ENCODE measurements around the gene ARMH3. TPM values are rescaled to one million over a fixed set of nuclear protein-coding genes. Genes with fewer than 3 reads are reported as not detected.

The ARMH3 gene
- total RNA-seq, 2 experiments from 2014 or later = 22.8 to 23.9 TPM

- peaks cover 7% of the 10 kb centered on the region for H3K9me3 Mint-ChIP-seq
- H3K27me3 Mint-ChIP-seq = no peaks in the 10 kb centered on the region
- POLR2A ChIA-PET = no interaction called here
- no peak overlapping the region for H3K27ac Mint-ChIP-seq
- DNase-seq = no peak
- no peak overlapping the region for H3K4me3 Mint-ChIP-seq
- CTCF ChIA-PET = no interaction called here
- H3K36me3 Mint-ChIP-seq (ENCODE audit: low read depth) = peaks cover 64% of the 10 kb centered on the region
- H3K4me1 Mint-ChIP-seq = no peaks in the 10 kb centered on the region
Observed at GRCh38 chr10:101950213-101950612, 105.8 kb downstream of the ARMH3 start.

GRCh38 chr10:101941871-101942270, 114.1 kb downstream of the ARMH3 start:
- Mint-ChIP-seq H3K27me3 (no peaks in the 10 kb centered on the region), H3K4me1 (no peaks in the 10 kb centered on the region), H3K27ac (no peak overlapping the region), H3K9me3 (no peaks in the 10 kb centered on the region), H3K4me3 (no peak overlapping the region), H3K36me3 (ENCODE audit: low read depth) (peaks cover 37% of the 10 kb centered on the region)
- ChIA-PET CTCF (interaction anchor here (0.9 to 1.7 kb wide), 5 partner anchors 52 to 106 kb away, joined by 3 to 6 read pairs (median 4); no protein-coding TSS in a partner anchor), POLR2A (interaction anchor here (1.5 kb wide), 1 partner anchor 18 kb away, joined by 3 read pairs; no protein-coding TSS in a partner anchor)
- no peak for DNase-seq

GRCh38 chr10:101940916-101941315, 115.1 kb downstream of the ARMH3 start:
- ChIA-PET CTCF (interaction anchor here (0.9 to 1.7 kb wide), 3 partner anchors 51 to 69 kb away, joined by 3 to 5 read pairs (median 4); no protein-coding TSS in a partner anchor), POLR2A (interaction anchor here (1.5 kb wide), 1 partner anchor 17 kb away, joined by 3 read pairs; no protein-coding TSS in a partner anchor)
- no peaks in the 10 kb centered on the region for H3K27me3 Mint-ChIP-seq
- H3K4me3 Mint-ChIP-seq = no peak overlapping the region
- DNase-seq = no peak
- no peak overlapping the region for H3K27ac Mint-ChIP-seq
- no peaks in the 10 kb centered on the region for H3K9me3 Mint-ChIP-seq
- no peaks in the 10 kb centered on the region for H3K4me1 Mint-ChIP-seq
- peaks cover 30% of the 10 kb centered on the region for H3K36me3 Mint-ChIP-seq (ENCODE audit: low read depth)

- ChIA-PET POLR2A (no interaction called here), CTCF (no interaction called here)
- H3K4me3 Mint-ChIP-seq = no peak overlapping the region
- H3K36me3 Mint-ChIP-seq (ENCODE audit: low read depth) = peaks cover 30% of the 10 kb centered on the region
- no peak overlapping the region for H3K27ac Mint-ChIP-seq
- no peaks in the 10 kb centered on the region for H3K4me1 Mint-ChIP-seq
- no peak for DNase-seq
- H3K27me3 Mint-ChIP-seq = no peaks in the 10 kb centered on the region
- no peaks in the 10 kb centered on the region for H3K9me3 Mint-ChIP-seq
Observed at GRCh38 chr10:101939729-101940128, 116.2 kb downstream of the ARMH3 start.

GRCh38 chr10:101939008-101939648, 116.8 kb downstream of the ARMH3 start:
- no peak overlapping the region for H3K4me3 Mint-ChIP-seq
- CTCF ChIA-PET = no interaction called here
- peaks cover 30% of the 10 kb centered on the region for H3K36me3 Mint-ChIP-seq (ENCODE audit: low read depth)
- H3K9me3 Mint-ChIP-seq = no peaks in the 10 kb centered on the region
- DNase-seq = no peak
- no peaks in the 10 kb centered on the region for H3K27me3 Mint-ChIP-seq
- no peak overlapping the region for H3K27ac Mint-ChIP-seq
- H3K4me1 Mint-ChIP-seq = no peaks in the 10 kb centered on the region
- POLR2A ChIA-PET = no interaction called here

- no peak for DNase-seq
- H3K36me3 Mint-ChIP-seq (ENCODE audit: low read depth) = peaks cover 29% of the 10 kb centered on the region
- no peaks in the 10 kb centered on the region for H3K27me3 Mint-ChIP-seq
- H3K27ac Mint-ChIP-seq = no peak overlapping the region
- no peak overlapping the region for H3K4me3 Mint-ChIP-seq
- ChIA-PET CTCF (no interaction called here), POLR2A (no interaction called here)
- no peaks in the 10 kb centered on the region for H3K4me1 Mint-ChIP-seq
- H3K9me3 Mint-ChIP-seq = no peaks in the 10 kb centered on the region
Observed at GRCh38 chr10:101938305-101939007, 117.5 kb downstream of the ARMH3 start.

- Mint-ChIP-seq H3K27ac (no peak overlapping the region), H3K9me3 (no peaks in the 10 kb centered on the region), H3K4me1 (peaks cover 7% of the 10 kb centered on the region), H3K4me3 (no peak overlapping the region), H3K36me3 (ENCODE audit: low read depth) (peaks cover 25% of the 10 kb centered on the region), H3K27me3 (no peaks in the 10 kb centered on the region)
- ChIA-PET POLR2A (no interaction called here), CTCF (no interaction called here)
- DNase-seq = no peak
Observed at GRCh38 chr10:101935431-101935830, 120.5 kb downstream of the ARMH3 start.

GRCh38 chr10:101934686-101935305, 121.2 kb downstream of the ARMH3 start:
- no peaks in the 10 kb centered on the region for H3K9me3 Mint-ChIP-seq
- H3K36me3 Mint-ChIP-seq (ENCODE audit: low read depth) = peaks cover 21% of the 10 kb centered on the region
- no peaks in the 10 kb centered on the region for H3K27me3 Mint-ChIP-seq
- H3K4me1 Mint-ChIP-seq = peaks cover 7% of the 10 kb centered on the region
- CTCF ChIA-PET = no interaction called here
- H3K4me3 Mint-ChIP-seq = no peak overlapping the region
- no peak for DNase-seq
- H3K27ac Mint-ChIP-seq = no peak overlapping the region
- POLR2A ChIA-PET = no interaction called here

- Mint-ChIP-seq H3K4me1 (peaks cover 7% of the 10 kb centered on the region), H3K27ac (no peak overlapping the region), H3K9me3 (no peaks in the 10 kb centered on the region), H3K4me3 (no peak overlapping the region), H3K36me3 (ENCODE audit: low read depth) (peaks cover 15% of the 10 kb centered on the region), H3K27me3 (no peaks in the 10 kb centered on the region)
- DNase-seq = no peak
- ChIA-PET POLR2A (interaction anchor here (1.1 kb wide), 1 partner anchor 38 kb away, joined by 4 read pairs; no protein-coding TSS in a partner anchor), CTCF (no interaction called here)
Observed at GRCh38 chr10:101933976-101934375, 122.0 kb downstream of the ARMH3 start.

- Mint-ChIP-seq H3K27me3 (no peaks in the 10 kb centered on the region), H3K27ac (no peak overlapping the region), H3K4me1 (peaks cover 7% of the 10 kb centered on the region), H3K9me3 (no peaks in the 10 kb centered on the region), H3K36me3 (ENCODE audit: low read depth) (peaks cover 10% of the 10 kb centered on the region), H3K4me3 (no peak overlapping the region)
- ChIA-PET POLR2A (no interaction called here), CTCF (no interaction called here)
- DNase-seq = no peak
Observed at GRCh38 chr10:101932183-101932582, 123.8 kb downstream of the ARMH3 start.

- CTCF ChIA-PET = no interaction called here
Observed at GRCh38 chr10:101925027-101925426, 130.9 kb downstream of the ARMH3 start.

GRCh38 chr10:101923256-101923655, 132.7 kb downstream of the ARMH3 start:
- Mint-ChIP-seq H3K36me3 (ENCODE audit: low read depth) (peaks cover 3% of the 10 kb centered on the region), H3K4me1 (peaks cover 13% of the 10 kb centered on the region), H3K27me3 (no peaks in the 10 kb centered on the region), H3K9me3 (no peaks in the 10 kb centered on the region), H3K4me3 (no peak overlapping the region), H3K27ac (no peak overlapping the region)
- DNase-seq = no peak
- CTCF ChIA-PET = interaction anchor here (1.2 kb wide), 1 partner anchor 82 kb away, joined by 3 read pairs; no protein-coding TSS in a partner anchor
- POLR2A ChIA-PET = interaction anchor here (0.6 to 1.0 kb wide), 2 partner anchors 19 to 86 kb away, joined by 3 read pairs; no protein-coding TSS in a partner anchor

More at GRCh38 chr10:101925027-101925426, 130.9 kb downstream of the ARMH3 start:
- POLR2A ChIA-PET = no interaction called here
- Mint-ChIP-seq H3K9me3 (no peaks in the 10 kb centered on the region), H3K27me3 (no peaks in the 10 kb centered on the region), H3K36me3 (ENCODE audit: low read depth) (peaks cover 3% of the 10 kb centered on the region), H3K4me1 (peaks cover 13% of the 10 kb centered on the region), H3K4me3 (no peak overlapping the region), H3K27ac (no peak overlapping the region)
- no peak for DNase-seq

GRCh38 chr10:101922846-101923245, 133.1 kb downstream of the ARMH3 start:
- no peak overlapping the region for H3K4me3 Mint-ChIP-seq

More at GRCh38 chr10:101922846-101923245, 133.1 kb downstream of the ARMH3 start:
- no peaks in the 10 kb centered on the region for H3K27me3 Mint-ChIP-seq
- no peak for DNase-seq
- POLR2A ChIA-PET = no interaction called here
- H3K27ac Mint-ChIP-seq = no peak overlapping the region
- H3K4me1 Mint-ChIP-seq = peaks cover 13% of the 10 kb centered on the region
- H3K9me3 Mint-ChIP-seq = no peaks in the 10 kb centered on the region
- CTCF ChIA-PET = interaction anchor here (1.0 to 1.2 kb wide), 2 partner anchors 82 to 246 kb away, joined by 3 read pairs; no protein-coding TSS in a partner anchor
- peaks cover 3% of the 10 kb centered on the region for H3K36me3 Mint-ChIP-seq (ENCODE audit: low read depth)

Measured in activated CD4-positive, alpha-beta memory T cell treated with anti-CD3 and anti-CD28 coated beads, Interleukin-2, amount 10 ng/mL, durations not matched to agents 7 days and 5 days (primary cell).